ENCODE measurements around the gene CCDC57.
"Not testable (repeated sequence)": the region's sequence is repeated elsewhere in the genome, so short reads cannot be mapped to it uniquely, and the experiment has no call there.

The CCDC57 gene

DNA sequence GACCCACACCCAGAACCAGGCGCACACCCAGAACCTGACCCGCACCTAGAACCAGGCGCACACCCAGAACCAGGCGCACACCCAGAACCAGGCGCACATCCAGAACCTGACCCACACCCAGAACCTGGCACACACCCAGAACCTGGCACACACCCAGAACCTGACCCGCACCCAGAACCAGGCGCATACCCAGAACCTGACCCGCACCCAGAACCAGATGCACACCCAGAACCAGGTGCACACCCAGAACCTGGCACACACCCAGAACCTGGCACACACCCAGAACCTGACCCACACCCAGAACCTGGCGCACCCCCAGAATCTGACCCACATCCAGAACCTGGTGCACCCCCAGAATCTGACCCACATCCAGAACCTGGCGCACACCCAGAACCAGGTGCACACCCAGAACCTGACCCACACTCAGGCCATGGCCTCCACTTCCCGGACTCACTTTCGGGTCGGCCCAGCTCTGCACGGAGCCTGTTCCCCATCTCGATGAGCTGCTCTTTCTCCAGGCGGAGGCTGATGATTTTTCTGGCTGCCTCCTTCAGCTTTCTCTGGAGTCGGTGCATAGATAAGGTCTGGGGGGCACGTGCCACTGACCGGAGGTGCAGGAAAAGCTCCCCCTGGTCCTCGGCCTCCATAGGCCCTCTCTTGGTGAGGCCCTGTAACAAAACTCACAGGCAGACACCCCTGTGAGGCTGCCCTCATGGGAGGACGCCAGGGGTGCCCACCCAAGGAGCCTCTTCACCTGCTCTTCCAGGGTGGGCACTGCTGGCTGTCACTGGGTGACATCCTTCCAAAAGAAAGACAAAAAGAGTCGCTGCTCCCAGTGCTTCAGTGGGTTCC lies 61.3 kb downstream of the CCDC57 start:
- no peak for DNase-seq

DNA sequence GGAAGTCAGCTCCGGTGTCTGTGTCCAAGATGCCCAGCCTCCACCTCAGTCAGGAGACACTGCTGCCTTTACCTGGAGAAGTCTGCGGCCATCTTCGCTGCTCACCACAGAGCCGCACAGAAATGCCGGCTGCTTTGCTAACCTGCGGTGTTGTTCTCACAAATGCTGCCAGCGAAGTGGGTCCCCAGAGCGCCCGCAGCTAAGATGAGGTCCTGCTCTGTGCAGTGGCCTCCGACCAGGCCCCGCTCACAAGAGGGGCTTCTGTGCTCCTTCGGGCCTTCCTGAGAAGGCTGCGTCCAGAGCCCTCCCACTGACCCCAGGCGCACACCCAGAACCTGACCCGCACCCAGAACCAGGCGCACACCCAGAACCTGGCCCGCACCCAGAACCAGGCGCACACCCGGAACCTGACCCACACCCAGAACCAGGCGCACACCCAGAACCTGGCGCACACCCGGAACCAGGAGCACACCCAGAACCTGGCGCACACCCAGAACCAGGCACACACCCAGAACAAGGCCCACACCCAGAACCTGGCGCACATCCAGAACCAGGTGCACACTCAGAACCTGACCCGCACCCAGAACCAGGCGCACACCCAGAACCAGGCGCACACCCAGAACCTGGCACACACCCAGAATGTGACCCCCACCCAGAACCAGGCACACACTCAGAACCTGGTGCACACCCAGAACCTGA lies 63.1 kb downstream of the CCDC57 start:
- DNase-seq: no peak

DNA sequence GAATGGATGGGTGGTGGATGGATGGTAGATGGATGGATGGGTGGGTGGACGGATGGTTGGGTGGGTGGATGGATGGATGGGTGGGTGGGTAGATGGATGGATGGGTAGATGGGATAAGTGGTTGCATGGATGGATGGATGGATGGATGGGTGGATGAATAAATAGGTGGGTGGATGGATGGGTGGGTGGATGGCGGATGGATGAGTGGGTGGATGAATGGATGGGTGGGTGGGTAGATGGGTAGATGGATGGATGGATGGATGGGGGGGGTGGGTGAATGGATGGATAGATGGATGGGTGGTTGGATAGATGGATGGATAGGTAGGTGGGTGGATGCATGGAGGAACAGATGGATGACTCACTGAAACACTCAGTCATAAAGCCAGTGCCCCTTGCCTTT lies 63.6 kb downstream of the CCDC57 start:
- DNase-seq: no peak

DNA sequence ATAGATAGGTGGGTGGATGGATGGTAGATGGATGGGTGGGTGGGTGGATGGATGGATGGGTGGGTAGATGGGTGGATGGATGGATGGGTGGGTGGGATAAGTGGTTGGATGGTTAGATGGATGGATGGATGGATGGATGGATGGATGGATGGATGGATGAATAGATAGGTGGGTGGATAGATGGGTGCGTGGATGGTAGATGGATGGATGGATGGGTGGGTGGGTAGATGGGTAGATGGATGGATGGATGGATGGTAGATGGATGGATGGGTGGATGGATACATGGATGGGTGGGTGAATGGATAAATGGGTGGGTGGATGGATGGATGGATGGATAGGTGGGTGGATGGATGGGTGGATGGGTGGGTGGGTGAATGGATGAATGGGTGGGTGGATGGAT lies 64.6 kb downstream of the CCDC57 start:
- DNase-seq: no peak

DNA sequence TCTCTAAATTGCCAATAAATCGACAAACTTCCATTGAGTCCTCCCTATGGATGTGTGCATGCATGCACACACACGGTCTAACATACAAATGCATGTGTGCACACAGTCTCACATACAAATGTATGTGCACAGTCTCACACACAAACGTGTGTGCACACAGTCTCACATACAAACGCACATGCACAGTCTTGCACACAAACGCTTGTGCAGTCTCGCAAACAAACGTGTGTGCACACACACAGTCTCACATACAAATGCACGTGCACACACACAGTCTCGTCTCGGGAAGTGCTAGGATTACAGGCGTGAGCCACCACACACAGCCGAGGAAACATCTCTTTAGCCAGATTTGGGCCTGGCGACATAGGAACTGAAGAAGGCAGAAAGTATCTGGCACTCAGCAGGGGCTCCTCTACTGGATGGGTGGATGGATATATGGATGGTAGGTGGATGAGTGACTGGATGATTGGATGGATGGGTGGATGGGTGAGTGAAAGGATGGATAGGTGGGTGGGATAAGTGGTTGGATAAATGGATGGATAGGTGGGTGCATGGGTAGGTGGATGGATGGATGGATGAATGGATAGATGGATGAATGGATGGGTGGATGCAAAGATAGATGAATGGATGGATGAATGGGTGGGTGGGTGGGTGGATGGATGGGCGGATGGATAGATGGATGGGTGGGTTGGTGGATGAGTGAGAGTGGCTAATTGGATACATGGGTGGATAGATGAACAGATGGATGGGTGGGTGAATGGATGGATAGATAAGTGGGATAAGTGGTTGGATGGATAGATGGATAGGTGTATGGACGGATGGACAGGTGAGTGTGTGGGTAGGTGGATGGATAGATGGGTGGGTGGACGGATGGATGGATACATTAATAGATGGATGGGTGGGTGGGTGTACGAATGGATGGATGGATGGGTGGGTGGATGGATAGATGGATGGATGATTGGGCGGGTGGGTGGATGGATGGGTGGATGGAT lies 65.7 kb downstream of the CCDC57 start:
- no peak for DNase-seq

DNA sequence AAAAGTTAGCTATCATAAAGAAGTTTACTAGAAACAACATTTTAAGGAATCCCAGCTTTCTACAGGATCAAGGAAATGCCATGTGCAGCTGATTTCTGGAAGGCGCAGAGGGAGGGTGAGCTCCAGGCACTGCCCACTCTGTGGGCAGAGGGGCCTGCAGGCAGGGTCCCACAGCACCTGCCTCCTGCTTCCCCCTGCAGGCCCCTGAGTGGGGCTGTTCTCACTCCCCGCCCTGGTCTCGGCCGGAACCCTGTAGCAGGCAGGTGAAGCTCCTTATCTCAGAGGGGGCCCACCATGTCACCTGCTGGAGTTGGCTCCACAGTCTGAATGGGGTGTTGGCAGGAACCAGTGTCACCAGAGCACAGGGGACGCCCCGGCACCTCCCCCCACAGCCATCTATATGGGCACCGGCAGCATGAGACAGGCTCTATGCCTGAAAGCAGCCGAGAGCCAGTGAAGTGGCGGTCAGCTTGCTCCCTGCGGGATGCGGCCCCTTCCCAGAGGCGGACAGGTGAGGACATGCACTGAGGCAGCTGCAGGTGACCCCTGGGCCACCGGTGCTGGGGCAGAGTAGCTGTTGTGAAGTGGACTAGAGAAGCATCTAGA lies 67.0 kb downstream of the CCDC57 start:
- no peak for DNase-seq

DNA sequence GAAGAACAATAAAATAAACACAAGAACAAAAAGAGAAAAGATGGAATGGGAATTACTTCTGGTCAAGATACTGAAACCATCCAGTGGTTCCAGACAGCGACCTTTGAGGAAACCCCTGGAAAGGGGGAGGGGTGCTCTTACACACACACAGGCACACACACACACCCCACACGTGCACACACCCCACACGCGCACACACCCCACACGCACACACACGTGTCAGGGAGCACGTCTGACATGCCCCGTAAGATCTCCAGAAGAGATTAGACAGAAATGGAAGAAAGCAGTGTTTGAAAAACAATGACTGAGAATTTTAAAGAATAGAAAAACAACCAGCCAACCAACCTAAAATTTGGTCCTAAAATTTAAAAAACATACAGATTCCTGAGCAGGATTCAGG lies 69.3 kb downstream of the CCDC57 start:
- DNase-seq: no peak

DNA sequence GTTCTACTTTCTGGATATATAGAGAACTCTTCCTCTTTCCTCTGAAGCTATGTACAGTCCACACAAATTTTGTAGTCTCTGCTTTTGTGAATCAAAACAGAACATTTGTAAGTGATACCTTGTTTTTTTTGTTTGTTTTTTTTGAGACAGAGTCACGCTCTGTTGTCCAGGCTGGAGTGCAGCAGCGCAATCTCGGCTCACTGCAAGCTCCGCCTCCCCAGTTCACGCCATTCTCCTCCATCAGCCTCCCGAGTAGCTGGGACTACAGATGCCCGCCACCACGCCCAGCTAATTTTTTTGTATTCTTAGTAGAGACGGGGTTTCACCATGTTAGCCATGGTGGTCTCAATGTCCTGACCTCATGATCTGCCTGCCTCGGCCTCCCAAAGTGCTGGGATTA lies 72.7 kb downstream of the CCDC57 start:
- not testable (repeated sequence) for DNase-seq

DNA sequence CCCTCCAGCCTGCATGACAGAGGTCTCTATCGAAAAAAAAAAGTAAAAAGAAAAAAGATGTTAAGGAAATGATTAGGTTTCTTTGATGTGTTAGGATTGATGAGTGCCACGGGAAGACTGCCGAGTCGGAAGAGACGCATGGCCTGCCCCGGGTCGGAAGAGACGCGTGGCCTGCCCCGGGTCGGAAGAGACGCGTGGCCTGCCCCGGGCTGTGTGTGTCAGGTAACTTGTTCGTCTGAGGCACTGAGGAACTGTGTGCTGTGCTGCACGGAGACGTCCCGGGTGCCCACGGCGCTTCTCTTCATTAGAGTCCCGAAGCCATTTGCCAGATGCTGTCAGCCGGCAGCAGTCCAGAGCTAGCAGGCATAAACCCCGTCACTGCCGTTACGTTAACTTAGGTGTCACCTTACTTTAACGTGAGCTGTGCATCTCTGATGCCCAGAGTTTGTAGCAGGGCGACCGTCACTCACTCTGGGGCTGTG lies 74.1 kb downstream of the CCDC57 start:
- no peak for DNase-seq

DNA sequence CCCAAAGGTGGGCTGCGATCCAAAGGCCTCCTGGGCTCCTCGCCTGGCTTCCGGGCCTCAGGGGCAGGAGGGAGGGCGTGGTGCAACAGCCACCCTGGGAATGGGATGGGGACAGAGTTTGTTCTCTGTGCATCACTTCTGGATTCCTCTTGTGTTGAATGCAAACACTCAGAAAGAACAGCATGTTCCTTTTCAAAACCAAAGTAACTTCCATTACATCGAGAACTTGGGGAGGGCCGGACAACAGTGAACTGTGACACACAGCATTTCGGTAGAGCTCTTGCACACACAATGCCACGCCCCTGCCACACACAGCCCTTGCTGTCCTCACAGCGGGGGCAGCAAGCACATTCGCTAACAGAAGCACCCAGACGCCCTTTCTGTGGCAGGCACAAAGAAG lies 78.5 kb downstream of the CCDC57 start:
- DNase-seq: no peak

DNA sequence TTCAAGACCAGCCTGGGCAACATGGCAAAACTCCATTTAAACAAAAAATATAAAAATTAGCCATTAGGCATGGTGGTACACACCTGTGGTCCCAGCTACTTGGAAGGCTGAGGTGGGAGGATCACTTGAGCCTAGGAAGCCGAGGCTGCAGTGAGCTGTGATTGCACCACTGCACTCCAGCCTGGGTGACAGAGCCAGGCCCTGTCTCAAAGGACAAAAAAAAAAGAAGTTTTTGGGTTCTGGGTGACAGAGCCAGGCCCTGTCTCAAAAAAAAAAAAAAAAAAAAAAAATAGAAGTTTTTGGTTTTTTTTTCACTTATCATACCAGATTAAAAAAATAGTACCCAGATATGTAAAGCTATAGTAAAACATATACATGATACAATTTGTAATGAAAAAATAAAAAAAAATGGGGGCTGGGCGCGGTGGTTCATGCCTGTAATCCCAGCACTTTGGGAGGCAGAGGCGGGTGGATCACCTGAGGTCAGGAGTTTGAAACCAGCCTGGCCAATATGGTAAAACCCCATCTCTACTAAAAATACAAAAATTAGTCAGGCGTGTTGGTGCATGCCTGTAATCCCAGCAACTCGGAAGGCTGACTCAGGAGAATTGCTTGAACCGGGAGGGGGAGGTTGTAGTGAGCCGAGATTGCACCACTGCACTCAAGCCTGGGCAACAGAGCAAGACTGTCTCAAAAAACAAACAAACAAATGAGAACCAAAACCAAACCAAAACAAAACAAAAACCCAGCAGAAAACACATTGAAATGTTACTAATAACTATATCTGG lies 79.3 kb downstream of the CCDC57 start:
- not testable (repeated sequence) for DNase-seq

DNA sequence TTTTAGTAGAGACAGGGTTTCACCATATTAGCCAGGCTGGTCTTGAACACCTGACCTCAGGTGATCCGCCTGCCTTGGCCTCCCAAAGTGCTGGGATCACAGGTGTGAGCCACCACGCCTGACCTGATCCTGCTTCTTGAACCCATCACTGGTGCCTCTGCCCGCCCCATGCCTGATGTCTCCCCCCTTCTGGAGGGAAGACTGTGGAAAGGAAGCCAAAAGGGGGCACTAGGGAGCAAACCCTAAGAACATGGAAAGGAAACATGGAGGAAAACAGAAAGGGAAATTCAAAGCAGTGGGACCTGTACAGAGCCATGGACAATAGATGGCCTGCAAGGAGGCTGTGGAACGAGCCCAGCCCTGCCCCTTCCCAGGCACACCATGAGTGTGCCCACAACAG lies 83.5 kb downstream of the CCDC57 start:
- DNase-seq: no peak

DNA sequence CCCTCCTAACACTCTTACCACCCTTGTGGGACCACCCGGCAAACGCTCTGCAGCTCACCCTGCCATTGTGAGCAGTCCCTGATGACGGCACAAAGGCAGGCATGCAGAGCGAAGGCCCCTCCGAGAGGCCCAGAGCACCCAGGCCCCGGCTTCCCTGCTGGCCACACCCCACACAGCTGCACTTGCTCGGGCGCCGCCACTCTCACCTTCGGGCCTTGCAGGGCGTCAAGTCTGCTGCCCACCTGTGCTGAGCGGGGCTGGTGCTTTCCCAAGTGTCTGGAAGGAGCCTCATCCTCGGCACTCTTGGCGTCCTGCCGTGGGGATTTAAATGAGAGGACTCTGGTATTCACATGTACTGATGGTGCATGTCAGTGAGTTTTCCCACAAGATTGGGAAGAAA lies 84.4 kb downstream of the CCDC57 start:
- no peak for DNase-seq

DNA sequence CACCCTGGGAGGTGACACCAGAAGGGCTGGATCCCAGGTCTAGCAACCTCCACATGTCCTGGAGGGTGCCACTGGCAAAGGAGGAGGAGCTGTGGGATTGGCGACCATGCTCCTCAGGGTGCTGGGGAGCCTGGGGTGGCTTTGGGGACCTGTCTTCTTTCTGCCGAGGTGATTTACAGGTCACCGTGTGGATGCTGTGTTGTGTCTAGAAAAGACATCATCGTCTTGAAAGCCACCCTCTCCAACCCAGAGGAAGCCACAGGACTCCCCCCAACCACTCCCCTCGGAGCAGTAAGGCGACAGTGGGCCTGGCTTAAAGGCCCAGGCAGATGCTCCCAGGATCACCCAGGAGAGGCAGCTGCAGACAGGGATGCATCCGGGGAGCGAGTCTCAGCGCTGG lies 84.9 kb downstream of the CCDC57 start:
- DNase-seq: no peak

DNA sequence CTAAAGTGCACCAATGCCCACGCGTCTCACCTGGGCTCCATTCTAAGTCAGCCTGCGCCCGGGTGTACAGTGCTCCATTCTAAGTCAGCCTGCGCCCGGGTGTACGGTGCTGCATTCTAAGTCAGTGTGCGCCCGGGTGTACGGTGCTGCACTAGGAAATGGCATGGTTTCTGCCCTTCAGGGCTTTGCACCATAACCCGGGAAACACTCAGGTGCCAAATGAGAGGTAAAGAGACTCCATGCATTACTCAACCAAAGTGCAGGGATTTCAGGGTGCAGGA lies 85.4 kb downstream of the CCDC57 start:
- no peak for DNase-seq

DNA sequence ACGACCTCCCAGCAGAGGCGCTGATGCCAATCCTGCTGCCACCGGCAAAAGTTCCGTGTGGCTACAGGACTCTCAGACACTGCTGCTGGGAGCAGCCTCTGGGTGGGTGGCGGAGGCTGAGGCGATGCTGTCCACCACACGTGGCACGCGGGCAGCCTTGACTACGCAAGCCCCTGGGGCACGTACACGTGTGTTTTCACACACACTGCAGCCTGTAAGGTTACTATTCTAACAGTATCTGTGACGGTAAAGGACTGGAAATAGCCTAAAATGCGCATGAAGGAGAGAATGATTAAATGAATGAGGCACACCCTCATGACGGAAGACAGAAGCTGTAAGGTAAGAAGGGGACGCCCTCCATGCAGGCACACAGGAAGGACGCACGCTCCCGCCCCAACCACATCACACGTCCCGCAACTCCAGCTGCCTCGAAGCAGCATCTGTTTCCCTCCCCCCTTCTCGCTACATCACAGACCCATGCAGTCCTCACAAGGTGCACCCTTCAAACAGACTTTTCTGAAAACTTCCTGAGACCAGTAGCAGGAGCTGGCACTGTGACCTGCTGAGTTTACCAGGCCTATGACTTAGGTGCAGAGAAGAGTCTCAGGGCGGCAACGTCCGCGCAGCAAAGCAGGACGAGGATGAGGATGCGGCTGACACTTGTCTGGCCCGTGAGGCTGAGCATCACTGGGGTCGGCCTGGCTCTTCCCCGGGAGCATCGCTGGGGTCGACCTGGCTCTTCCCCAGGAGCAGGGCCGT lies 85.9 kb downstream of the CCDC57 start:
- DNase-seq: no peak

DNA sequence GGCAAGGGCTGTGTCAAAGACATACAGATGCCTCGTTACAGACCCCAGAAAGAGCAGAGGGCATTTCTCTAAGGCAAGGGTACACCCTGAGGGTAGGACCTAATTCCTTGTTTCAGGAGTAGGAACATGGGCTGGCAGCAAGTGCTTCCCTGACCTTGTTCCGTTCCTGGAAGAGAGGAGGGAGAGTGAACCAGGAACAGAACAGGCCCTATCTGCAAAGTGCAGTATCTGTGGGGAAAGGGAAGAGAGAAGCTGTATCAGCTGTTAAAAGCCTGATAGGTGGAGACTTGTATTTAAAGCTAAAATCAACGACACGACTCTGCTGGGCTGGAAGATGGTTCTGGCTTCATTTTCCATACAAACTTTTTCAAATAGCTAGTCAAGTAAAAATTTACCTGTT lies 88.5 kb downstream of the CCDC57 start:
- DNase-seq: no peak

DNA sequence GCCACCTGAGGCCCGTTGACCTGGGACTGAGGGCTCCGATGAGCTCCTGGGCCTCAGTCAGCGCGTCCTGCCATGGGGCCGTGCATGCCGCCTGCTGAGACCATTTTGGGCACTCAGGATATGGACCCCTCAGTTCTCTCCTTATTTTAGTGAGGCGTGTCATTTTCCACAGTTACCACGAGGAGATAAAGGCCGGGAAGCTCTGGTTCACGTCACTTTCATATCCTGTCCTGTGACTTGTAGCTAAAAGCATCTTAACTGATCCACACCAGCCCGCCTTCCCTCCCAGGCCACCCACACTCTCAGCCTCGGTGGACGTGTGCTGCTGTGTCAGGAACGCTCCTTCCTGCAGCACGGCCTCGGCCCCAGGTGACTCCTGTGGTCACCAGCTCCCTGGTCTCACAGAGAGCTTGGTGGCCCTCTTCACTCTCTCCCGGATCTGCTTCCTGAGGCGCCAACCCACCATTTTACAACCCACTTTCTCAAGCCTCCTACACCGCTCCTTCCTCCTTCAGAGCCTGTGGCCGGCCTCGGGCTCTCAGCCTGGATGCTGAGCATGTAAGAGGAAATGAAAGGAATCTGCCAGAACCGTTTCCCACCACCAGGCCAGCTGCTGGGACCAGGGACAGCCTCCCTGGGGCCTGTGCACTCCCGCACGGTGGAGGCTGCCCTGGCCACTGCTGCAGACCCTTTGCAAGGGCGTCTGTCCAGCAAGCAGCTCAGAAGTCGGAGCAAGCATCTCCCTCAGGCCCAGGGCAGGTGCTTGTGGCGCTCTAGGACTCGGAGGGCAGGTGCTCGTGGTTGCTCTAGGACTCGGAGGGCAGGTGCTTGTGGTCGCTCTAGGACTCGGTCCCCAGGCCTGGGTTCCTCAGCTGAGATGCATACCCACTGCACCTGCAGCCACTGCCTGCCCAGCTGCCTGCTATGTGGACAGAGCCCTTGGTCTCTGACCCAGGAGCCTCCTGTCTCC lies 90.7 kb downstream of the CCDC57 start:
- no peak for DNase-seq

DNA sequence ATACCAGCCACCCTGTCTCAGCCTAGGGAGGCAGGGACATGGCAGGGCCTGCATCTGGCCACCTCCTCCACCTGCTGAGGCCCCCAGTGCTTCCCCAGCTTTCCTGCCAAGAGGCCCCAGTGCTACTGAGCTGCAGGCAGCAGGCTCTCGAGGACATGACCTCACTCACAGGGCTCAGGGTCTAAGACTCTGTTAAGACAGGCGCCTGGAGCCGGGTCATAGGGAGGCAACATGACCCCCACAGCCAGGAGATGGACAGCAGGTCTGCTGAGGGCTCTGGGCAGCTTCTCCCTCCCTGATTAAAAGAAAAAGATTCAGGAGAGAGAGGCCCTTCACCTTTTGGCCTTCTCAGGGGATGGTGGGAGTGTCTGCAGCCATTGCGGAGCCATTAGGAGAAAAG lies 91.4 kb downstream of the CCDC57 start:
- DNase-seq: no peak

DNA sequence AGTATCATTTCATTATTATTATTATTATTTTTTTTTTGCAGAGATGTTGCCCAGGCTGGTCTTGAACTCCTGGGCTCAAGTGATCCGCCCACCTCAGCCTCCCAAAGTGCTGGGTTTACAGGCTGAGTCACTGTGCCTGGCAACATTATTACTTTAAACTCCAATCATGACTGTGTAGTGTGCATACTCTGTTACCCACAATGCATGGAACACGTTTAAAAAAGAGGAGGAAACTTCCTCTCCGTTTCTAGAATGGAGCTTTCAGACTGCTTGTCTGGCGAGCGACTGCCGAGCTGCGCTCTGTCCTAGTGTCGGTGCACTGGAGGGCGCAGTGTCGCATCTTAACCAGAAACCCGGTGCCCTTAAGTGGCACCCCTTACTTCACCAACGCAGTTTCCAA lies 92.5 kb downstream of the CCDC57 start:
- no peak for DNase-seq
